Measurements from ENCODE around the gene RMDN2.

DNA sequence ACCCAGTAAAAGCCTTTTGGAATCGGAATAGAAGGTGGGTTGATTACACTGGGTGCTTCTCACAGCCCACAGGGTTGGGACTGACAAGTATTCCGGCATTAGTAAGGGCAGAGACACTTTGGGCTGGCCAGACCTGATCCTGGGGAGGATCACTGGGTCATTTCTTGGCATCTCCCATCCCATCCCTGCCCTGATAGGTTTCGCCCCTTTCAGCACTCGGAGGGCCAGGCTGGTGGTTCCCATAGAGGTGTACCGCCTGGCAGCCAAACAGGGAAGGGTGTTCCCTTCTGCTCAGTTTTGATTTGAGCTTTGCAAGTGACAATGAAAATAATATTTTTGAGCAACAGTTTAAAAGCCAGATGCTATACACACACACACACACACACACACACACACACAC, 113.6 kb downstream of the RMDN2 start:
- TF ChIP-seq, protein P1, sequence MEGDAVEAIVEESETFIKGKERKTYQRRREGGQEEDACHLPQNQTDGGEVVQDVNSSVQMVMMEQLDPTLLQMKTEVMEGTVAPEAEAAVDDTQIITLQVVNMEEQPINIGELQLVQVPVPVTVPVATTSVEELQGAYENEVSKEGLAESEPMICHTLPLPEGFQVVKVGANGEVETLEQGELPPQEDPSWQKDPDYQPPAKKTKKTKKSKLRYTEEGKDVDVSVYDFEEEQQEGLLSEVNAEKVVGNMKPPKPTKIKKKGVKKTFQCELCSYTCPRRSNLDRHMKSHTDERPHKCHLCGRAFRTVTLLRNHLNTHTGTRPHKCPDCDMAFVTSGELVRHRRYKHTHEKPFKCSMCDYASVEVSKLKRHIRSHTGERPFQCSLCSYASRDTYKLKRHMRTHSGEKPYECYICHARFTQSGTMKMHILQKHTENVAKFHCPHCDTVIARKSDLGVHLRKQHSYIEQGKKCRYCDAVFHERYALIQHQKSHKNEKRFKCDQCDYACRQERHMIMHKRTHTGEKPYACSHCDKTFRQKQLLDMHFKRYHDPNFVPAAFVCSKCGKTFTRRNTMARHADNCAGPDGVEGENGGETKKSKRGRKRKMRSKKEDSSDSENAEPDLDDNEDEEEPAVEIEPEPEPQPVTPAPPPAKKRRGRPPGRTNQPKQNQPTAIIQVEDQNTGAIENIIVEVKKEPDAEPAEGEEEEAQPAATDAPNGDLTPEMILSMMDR (IDR thresholded peaks at IDR 0.05) = no peak
- TF ChIP-seq POLR2A (IDR thresholded peaks at IDR 0.05) = no peak

Measured in thyroid gland (tissue), 4 donors.